ENCODE measurements around the gene SLCO4A1.

DNA sequence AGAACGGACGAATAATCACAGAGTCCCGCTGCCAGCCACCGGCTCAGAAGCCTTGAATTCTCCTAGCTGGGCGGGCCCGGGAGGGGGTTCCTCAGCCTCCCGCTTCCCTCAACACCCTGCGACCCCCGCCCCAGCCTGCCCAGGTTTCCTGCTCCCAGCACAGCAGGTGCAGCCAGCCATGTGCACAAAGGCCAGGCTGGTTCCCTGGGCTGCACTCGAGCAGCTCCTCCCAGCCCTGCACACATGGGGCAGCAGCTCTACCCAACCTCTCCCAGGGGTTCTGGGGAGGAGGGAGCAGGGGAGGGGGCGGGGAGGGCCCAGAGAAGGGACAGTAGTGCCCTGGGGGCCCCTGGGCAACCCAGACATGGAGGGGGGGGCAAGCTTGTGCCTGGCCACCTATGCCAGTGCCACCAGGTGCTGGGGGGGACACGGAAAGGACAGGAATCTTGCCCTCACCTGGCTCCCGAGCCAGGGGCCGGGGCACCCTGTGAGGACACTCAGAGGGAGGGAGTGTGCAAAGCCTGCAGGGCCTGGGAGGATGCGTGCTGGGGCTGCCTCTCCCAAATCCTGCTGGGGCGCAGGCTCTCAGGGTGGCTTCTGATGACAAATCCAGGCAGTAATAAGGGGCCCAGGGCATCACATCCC is 65.1 kb downstream of the SLCO4A1 start:
- TF ChIP-seq CTCF (optimal IDR thresholded peaks at IDR 0.05 in 1 of 3, IDR thresholded peaks at IDR 0.05 in 1 of 3, conservative IDR thresholded peaks at IDR 0.05 in 1 of 3; ENCODE audit: extremely low read depth in 1 of 3, insufficient read depth in 2 of 3, low read length in 3 of 3) (no peak), EZH2 (IDR thresholded peaks at IDR 0.05; ENCODE audit: low read length) (no peak)
